SK-N-SH treated with all-trans-retinoic acid at 6 μM for 48 hours (cell line): Measurements from ENCODE around the gene ARHGAP12.

Experiments
- ATAC-seq: fragments of 200-7000 bp; cut with Tn5 transposase; 3 replicates; pipeline ENCODE4 v1.9.1; 2020; ENCODE audit warnings: mild to moderate bottlenecking, moderate library complexity
- ARNTL ChIP-seq: fragments of 450-650 bp; formaldehyde crosslinking; IDR thresholded peaks from 2 replicates; pipeline ENCODE4 v1.5.0; 2020; ENCODE audit warnings: low read depth, mild to moderate bottlenecking, moderate library complexity, borderline replicate concordance
- CSDC2 ChIP-seq: fragments of 250-450 bp; sonication (Bioruptor Pico); IDR thresholded peaks from 2 replicates; pipeline ENCODE4 v1.5.0; 2020; ENCODE audit warnings: mild to moderate bottlenecking, moderate library complexity
- ESRRG ChIP-seq: fragments of 250-450 bp; sonication (Bioruptor Pico); IDR thresholded peaks from 2 replicates; pipeline ENCODE4 v1.6.1; 2021; ENCODE audit warnings: mild to moderate bottlenecking
- GLIS3 ChIP-seq: fragments of 250-450 bp; sonication (Bioruptor Pico); IDR thresholded peaks from 2 replicates; pipeline ENCODE4 v1.5.0; 2020; ENCODE audit warnings: mild to moderate bottlenecking, moderate library complexity
- ISL1 ChIP-seq: fragments of 250-450 bp; sonication (Bioruptor Pico); IDR thresholded peaks from 2 replicates; pipeline ENCODE4 v2.1.2; 2022; ENCODE audit warnings: mild to moderate bottlenecking, moderate library complexity
- PPARA ChIP-seq: fragments of 250-450 bp; sonication (Bioruptor Pico); IDR thresholded peaks from 2 replicates; pipeline ENCODE4 v1.5.0; 2020; ENCODE audit warnings: mild to moderate bottlenecking, borderline replicate concordance
- RARB ChIP-seq: fragments of 250-450 bp; sonication (Bioruptor Pico); IDR thresholded peaks from 2 replicates; pipeline ENCODE4 v1.8.0; 2021; ENCODE audit warnings: mild to moderate bottlenecking, moderate library complexity
- SNAI2 ChIP-seq: fragments of 250-450 bp; sonication (Bioruptor Pico); IDR thresholded peaks from 2 replicates; pipeline ENCODE4 v1.5.0; 2020; ENCODE audit warnings: mild to moderate bottlenecking, moderate library complexity
- TCF4 ChIP-seq: fragments of 250-450 bp; sonication (Bioruptor Pico); IDR thresholded peaks from 2 replicates; pipeline ENCODE4 v1.8.0; 2021; ENCODE audit warnings: mild to moderate bottlenecking, moderate library complexity, borderline replicate concordance
- ZC3H10 ChIP-seq: fragments of 250-450 bp; sonication (Bioruptor Pico); IDR thresholded peaks from 2 replicates; pipeline ENCODE4 v1.5.1; 2021; ENCODE audit warnings: mild to moderate bottlenecking, moderate library complexity
- ZFP3 ChIP-seq: fragments of 250-450 bp; sonication (Bioruptor Pico); IDR thresholded peaks from 2 replicates; pipeline ENCODE4 v1.5.0; 2020; ENCODE audit warnings: mild to moderate bottlenecking, moderate library complexity
- ZFP30 ChIP-seq: fragments of 450-650 bp; formaldehyde crosslinking; IDR thresholded peaks from 2 replicates; pipeline ENCODE4 v1.5.0; 2022; ENCODE audit warnings: mild to moderate bottlenecking, moderate library complexity
- ZNF565 ChIP-seq: fragments of 450-650 bp; formaldehyde crosslinking; conservative IDR thresholded peaks from 2 replicates; pipeline ENCODE4 v1.5.0; 2020; ENCODE audit warnings: low read depth, mild to moderate bottlenecking, moderate library complexity
- ZNF70 ChIP-seq: fragments of 450-650 bp; formaldehyde crosslinking; IDR thresholded peaks from 2 replicates; pipeline ENCODE4 v1.5.0; 2020; ENCODE audit warnings: mild to moderate bottlenecking, moderate library complexity
- ZNF8 ChIP-seq: fragments of 450-650 bp; formaldehyde crosslinking; IDR thresholded peaks from 2 replicates; pipeline ENCODE4 v1.5.0; 2020; ENCODE audit warnings: mild to moderate bottlenecking, moderate library complexity
- TF ChIP-seq, protein P1 (sequence below): fragments of 250-450 bp; sonication (Bioruptor Pico); IDR thresholded peaks from 2 replicates; pipeline ENCODE4 v1.5.1; 2020; ENCODE audit warnings: low read depth, mild to moderate bottlenecking, moderate library complexity
- TF ChIP-seq, protein P2 (sequence below): fragments of 250-450 bp; sonication (Bioruptor Pico); IDR thresholded peaks from 2 replicates; pipeline ENCODE4 v1.8.0; 2020; ENCODE audit warnings: mild to moderate bottlenecking, moderate library complexity, borderline replicate concordance
- TF ChIP-seq, protein P3 (sequence below): fragments of 250-450 bp; sonication (Bioruptor Pico); IDR thresholded peaks from 2 replicates; pipeline ENCODE4 v1.8.0; 2021; ENCODE audit warnings: low read depth, mild to moderate bottlenecking, moderate library complexity, borderline replicate concordance
- TF ChIP-seq, protein P4 (sequence below): fragments of 250-450 bp; sonication (Bioruptor Pico); IDR thresholded peaks from 2 replicates; pipeline ENCODE4 v1.5.1; 2021; ENCODE audit warnings: mild to moderate bottlenecking, moderate library complexity
- TF ChIP-seq, protein P5 (sequence below): fragments of 250-450 bp; sonication (Bioruptor Pico); IDR thresholded peaks from 2 replicates; pipeline ENCODE4 v1.5.0; 2020; ENCODE audit warnings: mild to moderate bottlenecking, moderate library complexity

Gene ARHGAP12

DNA sequence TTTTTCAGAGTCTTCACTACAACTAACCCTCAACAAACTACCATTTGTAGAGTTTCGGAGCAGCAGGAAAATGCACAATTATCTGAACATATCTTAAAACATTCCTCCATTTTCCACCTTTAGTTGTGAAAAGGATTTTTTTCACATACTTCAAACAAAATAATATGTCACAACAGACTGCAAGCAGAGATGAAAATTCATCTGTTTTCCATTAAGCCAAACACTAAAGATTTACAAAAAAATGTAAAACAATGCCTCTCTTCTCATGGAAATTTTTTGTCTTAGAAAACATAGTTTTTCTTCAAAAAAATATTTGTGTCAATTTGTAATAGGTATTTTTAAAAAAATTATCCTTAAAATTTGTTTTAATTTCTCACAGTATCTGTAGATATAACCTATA, 98.9 kb downstream of the ARHGAP12 start:
- TF ChIP-seq ISL1 (CRISPR knock-in tag) (no peak), SNAI2 (CRISPR knock-in tag) (no peak), ZC3H10 (no peak), ZFP30 (CRISPR knock-in tag) (no peak)
- no peak for ATAC-seq

DNA sequence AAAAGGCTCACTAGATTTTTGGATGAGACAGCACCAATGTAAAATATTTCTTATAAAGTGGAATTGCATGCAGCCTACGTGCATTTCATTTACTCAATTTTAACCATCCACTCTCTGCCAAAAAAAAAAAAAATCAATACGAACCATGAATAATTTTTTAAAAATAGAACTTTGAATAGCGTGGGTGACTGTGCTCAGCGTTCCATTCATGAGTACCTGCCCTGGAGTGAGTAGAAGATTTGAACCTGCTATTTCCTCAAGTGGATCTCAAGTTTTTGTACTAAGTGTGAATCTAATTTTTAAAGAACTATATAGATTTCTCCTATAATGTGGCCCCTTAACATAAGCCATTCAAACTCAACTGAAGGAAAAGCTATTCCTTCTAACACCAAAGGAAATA, 105.3 kb downstream of the ARHGAP12 start:
- TF ChIP-seq ZNF70 (CRISPR knock-in tag) (no peak), TCF4 (CRISPR knock-in tag) (no peak), CSDC2 (CRISPR knock-in tag) (no peak), RARB (no peak), ARNTL (no peak), ZNF8 (CRISPR knock-in tag) (no peak), ZNF565 (CRISPR knock-in tag) (no peak), ESRRG (no peak), ZC3H10 (no peak), GLIS3 (CRISPR knock-in tag) (no peak), SNAI2 (CRISPR knock-in tag) (no peak), ZFP3 (CRISPR knock-in tag) (no peak), PPARA (CRISPR knock-in tag) (no peak)
- TF ChIP-seq, protein P1, sequence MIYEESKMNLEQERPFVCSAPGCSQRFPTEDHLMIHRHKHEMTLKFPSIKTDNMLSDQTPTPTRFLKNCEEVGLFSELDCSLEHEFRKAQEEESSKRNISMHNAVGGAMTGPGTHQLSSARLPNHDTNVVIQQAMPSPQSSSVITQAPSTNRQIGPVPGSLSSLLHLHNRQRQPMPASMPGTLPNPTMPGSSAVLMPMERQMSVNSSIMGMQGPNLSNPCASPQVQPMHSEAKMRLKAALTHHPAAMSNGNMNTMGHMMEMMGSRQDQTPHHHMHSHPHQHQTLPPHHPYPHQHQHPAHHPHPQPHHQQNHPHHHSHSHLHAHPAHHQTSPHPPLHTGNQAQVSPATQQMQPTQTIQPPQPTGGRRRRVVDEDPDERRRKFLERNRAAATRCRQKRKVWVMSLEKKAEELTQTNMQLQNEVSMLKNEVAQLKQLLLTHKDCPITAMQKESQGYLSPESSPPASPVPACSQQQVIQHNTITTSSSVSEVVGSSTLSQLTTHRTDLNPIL (CRISPR knock-in tag): no peak
- TF ChIP-seq, protein P2, sequence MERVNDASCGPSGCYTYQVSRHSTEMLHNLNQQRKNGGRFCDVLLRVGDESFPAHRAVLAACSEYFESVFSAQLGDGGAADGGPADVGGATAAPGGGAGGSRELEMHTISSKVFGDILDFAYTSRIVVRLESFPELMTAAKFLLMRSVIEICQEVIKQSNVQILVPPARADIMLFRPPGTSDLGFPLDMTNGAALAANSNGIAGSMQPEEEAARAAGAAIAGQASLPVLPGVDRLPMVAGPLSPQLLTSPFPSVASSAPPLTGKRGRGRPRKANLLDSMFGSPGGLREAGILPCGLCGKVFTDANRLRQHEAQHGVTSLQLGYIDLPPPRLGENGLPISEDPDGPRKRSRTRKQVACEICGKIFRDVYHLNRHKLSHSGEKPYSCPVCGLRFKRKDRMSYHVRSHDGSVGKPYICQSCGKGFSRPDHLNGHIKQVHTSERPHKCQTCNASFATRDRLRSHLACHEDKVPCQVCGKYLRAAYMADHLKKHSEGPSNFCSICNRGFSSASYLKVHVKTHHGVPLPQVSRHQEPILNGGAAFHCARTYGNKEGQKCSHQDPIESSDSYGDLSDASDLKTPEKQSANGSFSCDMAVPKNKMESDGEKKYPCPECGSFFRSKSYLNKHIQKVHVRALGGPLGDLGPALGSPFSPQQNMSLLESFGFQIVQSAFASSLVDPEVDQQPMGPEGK (CRISPR knock-in tag): no peak
- TF ChIP-seq, protein P3, sequence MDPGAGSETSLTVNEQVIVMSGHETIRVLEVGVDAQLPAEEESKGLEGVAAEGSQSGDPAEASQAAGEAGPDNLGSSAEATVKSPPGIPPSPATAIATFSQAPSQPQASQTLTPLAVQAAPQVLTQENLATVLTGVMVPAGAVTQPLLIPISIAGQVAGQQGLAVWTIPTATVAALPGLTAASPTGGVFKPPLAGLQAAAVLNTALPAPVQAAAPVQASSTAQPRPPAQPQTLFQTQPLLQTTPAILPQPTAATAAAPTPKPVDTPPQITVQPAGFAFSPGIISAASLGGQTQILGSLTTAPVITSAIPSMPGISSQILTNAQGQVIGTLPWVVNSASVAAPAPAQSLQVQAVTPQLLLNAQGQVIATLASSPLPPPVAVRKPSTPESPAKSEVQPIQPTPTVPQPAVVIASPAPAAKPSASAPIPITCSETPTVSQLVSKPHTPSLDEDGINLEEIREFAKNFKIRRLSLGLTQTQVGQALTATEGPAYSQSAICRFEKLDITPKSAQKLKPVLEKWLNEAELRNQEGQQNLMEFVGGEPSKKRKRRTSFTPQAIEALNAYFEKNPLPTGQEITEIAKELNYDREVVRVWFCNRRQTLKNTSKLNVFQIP (CRISPR knock-in tag): no peak
- ATAC-seq: no peak

DNA sequence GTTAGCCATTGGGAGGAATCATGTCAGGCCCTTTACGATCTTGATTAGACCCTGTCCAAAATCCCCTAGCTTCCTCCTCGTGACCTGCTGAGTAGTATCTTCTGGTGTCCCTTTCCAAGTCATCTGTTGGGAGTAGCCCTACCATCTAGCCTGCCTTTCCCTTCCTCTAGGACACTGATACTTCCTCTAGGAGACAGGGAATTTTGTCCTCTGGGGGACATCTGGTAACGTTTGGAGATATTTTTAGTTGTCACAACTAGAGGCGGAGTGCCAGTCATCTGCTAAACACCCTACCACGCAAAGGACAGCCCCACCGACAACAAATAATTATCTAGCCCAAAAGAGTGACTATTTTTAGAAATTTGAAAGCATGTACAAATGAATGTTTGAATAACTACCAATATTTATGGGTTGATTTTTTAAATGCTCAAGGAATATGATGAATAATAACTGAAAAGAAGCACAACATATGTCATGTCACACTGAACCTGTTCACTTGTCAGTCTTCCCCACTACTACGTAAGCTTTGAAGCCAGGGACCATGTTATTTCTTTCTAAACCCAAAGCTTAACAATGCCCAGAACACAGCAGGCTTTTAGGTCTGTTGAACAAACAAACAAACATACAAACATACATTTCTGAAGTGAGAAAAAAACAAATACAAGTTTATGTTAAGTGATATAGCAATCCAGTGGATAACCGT, 105.9 kb downstream of the ARHGAP12 start:
- TF ChIP-seq, protein P3 (CRISPR knock-in tag): no peak
- TF ChIP-seq ZFP3 (CRISPR knock-in tag) (no peak), ZNF565 (CRISPR knock-in tag) (no peak), ZFP30 (CRISPR knock-in tag) (no peak), PPARA (CRISPR knock-in tag) (no peak), CSDC2 (CRISPR knock-in tag) (no peak), ZC3H10 (no peak), ESRRG (no peak)
- ATAC-seq: no peak

DNA sequence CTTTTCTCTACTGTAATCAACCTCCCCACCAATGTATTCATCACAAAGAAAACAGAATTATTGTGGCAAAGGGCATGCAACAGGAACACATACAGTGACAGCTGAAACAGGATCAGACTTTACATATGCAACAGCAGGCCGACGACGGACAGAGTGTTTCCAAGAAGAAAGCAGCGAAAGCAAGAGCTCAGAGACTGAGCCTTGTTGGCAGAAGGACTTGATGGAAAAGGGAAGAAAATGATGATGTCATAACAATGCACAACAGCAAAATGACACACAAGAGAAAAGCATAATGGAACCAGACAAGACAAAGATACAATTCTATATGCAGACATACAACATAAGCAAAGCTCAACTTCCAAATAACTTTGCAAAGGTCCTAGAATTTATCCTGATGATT, 106.5 kb downstream of the ARHGAP12 start:
- no peak for ATAC-seq
- TF ChIP-seq PPARA (CRISPR knock-in tag): no peak
- TF ChIP-seq RARB: no peak
- TF ChIP-seq, protein P4, sequence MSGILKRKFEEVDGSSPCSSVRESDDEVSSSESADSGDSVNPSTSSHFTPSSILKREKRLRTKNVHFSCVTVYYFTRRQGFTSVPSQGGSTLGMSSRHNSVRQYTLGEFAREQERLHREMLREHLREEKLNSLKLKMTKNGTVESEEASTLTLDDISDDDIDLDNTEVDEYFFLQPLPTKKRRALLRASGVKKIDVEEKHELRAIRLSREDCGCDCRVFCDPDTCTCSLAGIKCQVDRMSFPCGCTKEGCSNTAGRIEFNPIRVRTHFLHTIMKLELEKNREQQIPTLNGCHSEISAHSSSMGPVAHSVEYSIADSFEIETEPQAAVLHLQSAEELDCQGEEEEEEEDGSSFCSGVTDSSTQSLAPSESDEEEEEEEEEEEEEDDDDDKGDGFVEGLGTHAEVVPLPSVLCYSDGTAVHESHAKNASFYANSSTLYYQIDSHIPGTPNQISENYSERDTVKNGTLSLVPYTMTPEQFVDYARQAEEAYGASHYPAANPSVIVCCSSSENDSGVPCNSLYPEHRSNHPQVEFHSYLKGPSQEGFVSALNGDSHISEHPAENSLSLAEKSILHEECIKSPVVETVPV (CRISPR knock-in tag): no peak
- TF ChIP-seq, protein P5, sequence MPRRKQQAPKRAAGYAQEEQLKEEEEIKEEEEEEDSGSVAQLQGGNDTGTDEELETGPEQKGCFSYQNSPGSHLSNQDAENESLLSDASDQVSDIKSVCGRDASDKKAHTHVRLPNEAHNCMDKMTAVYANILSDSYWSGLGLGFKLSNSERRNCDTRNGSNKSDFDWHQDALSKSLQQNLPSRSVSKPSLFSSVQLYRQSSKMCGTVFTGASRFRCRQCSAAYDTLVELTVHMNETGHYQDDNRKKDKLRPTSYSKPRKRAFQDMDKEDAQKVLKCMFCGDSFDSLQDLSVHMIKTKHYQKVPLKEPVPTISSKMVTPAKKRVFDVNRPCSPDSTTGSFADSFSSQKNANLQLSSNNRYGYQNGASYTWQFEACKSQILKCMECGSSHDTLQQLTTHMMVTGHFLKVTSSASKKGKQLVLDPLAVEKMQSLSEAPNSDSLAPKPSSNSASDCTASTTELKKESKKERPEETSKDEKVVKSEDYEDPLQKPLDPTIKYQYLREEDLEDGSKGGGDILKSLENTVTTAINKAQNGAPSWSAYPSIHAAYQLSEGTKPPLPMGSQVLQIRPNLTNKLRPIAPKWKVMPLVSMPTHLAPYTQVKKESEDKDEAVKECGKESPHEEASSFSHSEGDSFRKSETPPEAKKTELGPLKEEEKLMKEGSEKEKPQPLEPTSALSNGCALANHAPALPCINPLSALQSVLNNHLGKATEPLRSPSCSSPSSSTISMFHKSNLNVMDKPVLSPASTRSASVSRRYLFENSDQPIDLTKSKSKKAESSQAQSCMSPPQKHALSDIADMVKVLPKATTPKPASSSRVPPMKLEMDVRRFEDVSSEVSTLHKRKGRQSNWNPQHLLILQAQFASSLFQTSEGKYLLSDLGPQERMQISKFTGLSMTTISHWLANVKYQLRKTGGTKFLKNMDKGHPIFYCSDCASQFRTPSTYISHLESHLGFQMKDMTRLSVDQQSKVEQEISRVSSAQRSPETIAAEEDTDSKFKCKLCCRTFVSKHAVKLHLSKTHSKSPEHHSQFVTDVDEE (CRISPR knock-in tag): no peak
